Measurements from ENCODE around the gene KLHL24. TPM values are rescaled to one million over a fixed set of nuclear protein-coding genes. Genes with fewer than 3 reads are reported as not detected.
"Not testable (repeated sequence)": the region's sequence is repeated elsewhere in the genome, so short reads cannot be mapped to it uniquely, and the experiment has no call there.

Gene KLHL24
- polyA plus RNA-seq, 1 experiment = 33.6 TPM

GRCh38 chr3:183626877-183627594 is 8.4 kb upstream of the KLHL24 start:
- CTCF ChIA-PET = no interaction called here
- POLR2A ChIA-PET = no interaction called here
- DNase-seq (ENCODE audit: low read depth, low spot score) = no peak

DNA sequence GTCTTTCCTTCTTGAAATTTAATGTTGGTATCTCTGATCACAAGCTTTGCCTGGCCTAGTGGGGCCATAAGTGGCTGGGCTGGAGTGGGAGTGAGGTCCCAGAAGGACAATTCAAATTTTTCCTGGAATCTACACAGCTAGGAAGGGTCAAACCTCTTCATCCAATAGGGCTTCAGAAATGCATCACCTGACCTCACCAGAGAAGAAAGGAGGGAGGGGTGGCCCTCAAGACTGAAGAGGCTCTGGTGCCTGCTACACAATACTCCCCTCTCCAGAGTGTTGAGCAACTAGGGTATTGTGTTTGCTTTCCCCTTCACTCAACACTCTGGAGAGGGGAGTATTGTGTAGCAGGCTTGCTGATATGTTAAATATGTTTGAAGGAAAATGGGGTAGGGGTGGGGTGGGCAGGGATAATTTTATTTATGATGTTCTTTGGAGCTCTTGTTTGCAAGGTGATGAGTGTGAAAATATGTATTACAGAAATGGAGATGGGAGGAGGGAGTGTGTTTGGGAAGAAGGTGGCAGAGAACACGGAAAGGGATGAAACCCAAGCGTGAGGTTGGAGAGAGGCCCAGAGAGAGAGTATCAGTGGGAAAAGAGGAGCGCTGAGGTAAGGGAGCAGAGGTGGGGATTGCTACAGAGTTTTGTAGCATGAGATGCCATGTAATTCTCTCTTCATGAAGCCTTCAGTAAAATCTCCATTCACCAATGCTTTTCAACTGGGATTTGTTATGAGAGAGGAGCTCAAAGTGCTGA is 5.7 kb upstream of the KLHL24 start:
- H3K9me3 ChIP-seq (ENCODE audit: control insufficient read depth, insufficient read depth, low read length) = no peaks in the 10 kb centered on the region
- ChIA-PET CTCF (no interaction called here), POLR2A (no interaction called here)
- TF ChIP-seq CTCF (IDR thresholded peaks at IDR 0.05; ENCODE audit: low read depth, low read length) = no peak
- no peak overlapping the region for H3K27ac ChIP-seq (ENCODE audit: low read depth, low read length)
- H3K27me3 ChIP-seq (ENCODE audit: control insufficient read depth, insufficient read depth, low read length) = no peaks in the 10 kb centered on the region
- no peak for DNase-seq (ENCODE audit: low read depth, low spot score)
- H3K4me3 ChIP-seq (ENCODE audit: low read depth, low read length) = no peak overlapping the region

More at GRCh38 chr3:183626877-183627594, 8.4 kb upstream of the KLHL24 start:
- Histone ChIP-seq H3K9me3 (ENCODE audit: control insufficient read depth, insufficient read depth, low read length) (no peaks in the 10 kb centered on the region), H3K27ac (ENCODE audit: low read depth, low read length) (no peak overlapping the region), H3K27me3 (ENCODE audit: control insufficient read depth, insufficient read depth, low read length) (no peaks in the 10 kb centered on the region), H3K4me3 (ENCODE audit: low read depth, low read length) (no peak overlapping the region)
- TF ChIP-seq CTCF (IDR thresholded peaks at IDR 0.05; ENCODE audit: low read depth, low read length) = no peak

GRCh38 chr3:183631715-183632114 is 3.7 kb upstream of the KLHL24 start:
- DNase-seq (ENCODE audit: low read depth, low spot score) = no peak
- Histone ChIP-seq H3K4me3 (ENCODE audit: low read depth, low read length) (no peak overlapping the region), H3K27me3 (ENCODE audit: control insufficient read depth, insufficient read depth, low read length) (no peaks in the 10 kb centered on the region), H3K9me3 (ENCODE audit: control insufficient read depth, insufficient read depth, low read length) (no peaks in the 10 kb centered on the region; the same call in 1 of the 2 replicates), H3K27ac (ENCODE audit: low read depth, low read length) (no peak overlapping the region)
- ChIA-PET CTCF (no interaction called here), POLR2A (no interaction called here)
- no peak for TF ChIP-seq CTCF (IDR thresholded peaks at IDR 0.05; ENCODE audit: low read depth, low read length)

GRCh38 chr3:183632725-183633124 is 2.7 kb upstream of the KLHL24 start:
- H3K9me3 ChIP-seq (ENCODE audit: control insufficient read depth, insufficient read depth, low read length); H3K4me3 ChIP-seq (ENCODE audit: low read depth, low read length); CTCF ChIA-PET; H3K27ac ChIP-seq (ENCODE audit: low read depth, low read length); H3K27me3 ChIP-seq (ENCODE audit: control insufficient read depth, insufficient read depth, low read length); DNase-seq (ENCODE audit: low read depth, low spot score); POLR2A ChIA-PET: not testable (repeated sequence)

- POLR2A ChIA-PET = interaction anchor here (0.7 to 1.0 kb wide), 2 partner anchors 63 to 119 kb away, joined by 12 to 18 read pairs; partner anchors contain the start of gene YEATS2
- TF ChIP-seq CTCF (IDR thresholded peaks at IDR 0.05; ENCODE audit: low read depth, low read length) = no peak
- Histone ChIP-seq H3K4me3 (ENCODE audit: low read depth, low read length) (no peak overlapping the region), H3K9me3 (ENCODE audit: control insufficient read depth, insufficient read depth, low read length) (no peaks in the 10 kb centered on the region; the same call in 1 of the 2 replicates), H3K27ac (ENCODE audit: low read depth, low read length) (no peak overlapping the region), H3K27me3 (ENCODE audit: control insufficient read depth, insufficient read depth, low read length) (no peaks in the 10 kb centered on the region)
- CTCF ChIA-PET = interaction anchor here (1.9 to 2.0 kb wide), 2 partner anchors 132 to 166 kb away, joined by 5 to 7 read pairs; no protein-coding TSS in a partner anchor
- no peak for DNase-seq (ENCODE audit: low read depth, low spot score)
Measured at GRCh38 chr3:183634707-183635106, 716 bp upstream of the KLHL24 start.

Data from AG04450 (cell line).